Suprapubic skin (tissue), 4 donors: Measurements from ENCODE around the gene PPP1R26. TPM values are rescaled to one million over a fixed set of nuclear protein-coding genes. Genes with fewer than 3 reads are reported as not detected.
"Not testable (repeated sequence)": the region's sequence is repeated elsewhere in the genome, so short reads cannot be mapped to it uniquely, and the experiment has no call there.

ENCODE experiments used
- DNase-seq, 2 donors: peaks; one replicate each; pipeline ENCODE4 v3.0.0-alpha.2; 2019; ENCODE audit warnings: low spot score in 2 of 2
- H3K27ac ChIP-seq: fragments of 200-600 bp; sonication (generic); one replicate; pipeline ENCODE4 v1.5.1; 2019
- H3K27me3 ChIP-seq: fragments of 200-600 bp; sonication (generic); one replicate; pipeline ENCODE4 v1.5.1; 2019
- H3K36me3 ChIP-seq: fragments of 200-600 bp; sonication (generic); one replicate; pipeline ENCODE4 v1.5.1; 2019
- H3K4me1 ChIP-seq: fragments of 200-600 bp; sonication (generic); one replicate; pipeline ENCODE4 v1.5.1; 2019
- H3K4me3 ChIP-seq: fragments of 200-600 bp; sonication (generic); one replicate; pipeline ENCODE4 v1.5.1; 2019; ENCODE audit warnings: mild to moderate bottlenecking
- H3K9me3 ChIP-seq: fragments of 200-600 bp; sonication (generic); one replicate; pipeline ENCODE4 v1.5.1; 2019
- EP300 ChIP-seq: sonication (generic); formaldehyde crosslinking; IDR thresholded peaks from one replicate; pipeline ENCODE4 v1.6.1; 2017; ENCODE audit warnings: antibody characterized with exemption
- POLR2A ChIP-seq, 2 donors: fragments of 450-650 bp; IDR thresholded peaks; one replicate each; pipeline ENCODE4 v1.6.1; 2017; ENCODE audit warnings: antibody characterized with exemption in 2 of 2, mild to moderate bottlenecking in 2 of 2, moderate library complexity in 2 of 2
- POLR2AphosphoS5 ChIP-seq, 3 donors: sonication (generic); formaldehyde crosslinking; IDR thresholded peaks; one replicate each; pipeline ENCODE4 v1.6.1; 2017; ENCODE audit warnings: antibody characterized with exemption in 3 of 3
- WGBS: methylation state at CpG from one replicate; pipeline ENCODE4 v1.1.5; 2018; 5-methylcytosine and 5-hydroxymethylcytosine counted together
- total RNA-seq, 4 donors: library from RNA; depleted of rRNA; stranded (reverse); fragments of >200 nt; gene quantifications; one replicate each; pipeline ENCODE4 v1.1.0, GENCODE V29; 2016
- TF ChIP-seq, protein P1 (sequence below), 2 donors: fragments of 200-600 bp in 1 of 2; fragments of 450-650 bp in 1 of 2; sonication (generic) in 1 of 2; IDR thresholded peaks; one replicate each; pipeline ENCODE4 v1.5.1; 2016 to 2019; ENCODE audit warnings: antibody characterized with exemption in 2 of 2, mild to moderate bottlenecking in 1 of 2, moderate library complexity in 1 of 2

Gene PPP1R26
- total RNA-seq, 4 donors from 2014 or later, result 6.2 to 11.0 (median 9.0) TPM

DNA sequence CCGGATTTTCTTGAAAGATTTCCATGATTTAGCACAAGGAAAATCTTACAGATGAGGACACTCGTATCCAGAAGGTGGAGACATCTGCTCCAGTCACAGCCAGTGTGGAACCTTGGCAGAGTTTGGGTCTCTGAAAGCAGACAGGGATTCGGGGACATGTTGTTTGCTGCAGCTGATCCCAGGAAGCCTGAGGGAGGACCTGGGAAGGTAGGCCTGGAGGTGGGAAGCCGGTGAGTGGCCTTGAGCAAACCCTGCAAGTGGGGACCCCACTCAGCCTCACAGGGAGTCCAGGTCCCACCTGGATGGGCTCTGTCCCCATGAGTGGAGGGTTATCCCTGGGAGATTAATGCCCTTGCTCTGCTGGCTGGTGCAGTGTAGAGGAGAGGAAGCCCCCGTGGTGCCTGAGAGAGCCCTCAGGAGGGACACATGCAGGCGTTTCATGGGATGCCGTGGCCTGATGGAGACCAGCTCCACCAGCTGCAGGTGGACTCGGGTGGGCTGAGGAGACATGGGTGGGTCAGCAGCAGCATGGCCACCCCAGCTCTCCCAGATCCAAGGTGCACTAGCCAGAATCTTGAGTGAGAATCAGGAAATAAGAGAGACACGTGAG lies 28.7 kb downstream of the PPP1R26 start:
- Histone ChIP-seq H3K27ac (no peak overlapping the region), H3K9me3 (no peaks in the 10 kb centered on the region), H3K27me3 (no peaks in the 10 kb centered on the region), H3K4me1 (no peaks in the 10 kb centered on the region), H3K4me3 (no peak overlapping the region), H3K36me3 (peaks cover 19% of the 10 kb centered on the region)
- TF ChIP-seq POLR2A (IDR thresholded peaks at IDR 0.05) (no peak), EP300 (no peak), POLR2AphosphoS5 (IDR thresholded peaks at IDR 0.05) (no peak)
- TF ChIP-seq, protein P1, sequence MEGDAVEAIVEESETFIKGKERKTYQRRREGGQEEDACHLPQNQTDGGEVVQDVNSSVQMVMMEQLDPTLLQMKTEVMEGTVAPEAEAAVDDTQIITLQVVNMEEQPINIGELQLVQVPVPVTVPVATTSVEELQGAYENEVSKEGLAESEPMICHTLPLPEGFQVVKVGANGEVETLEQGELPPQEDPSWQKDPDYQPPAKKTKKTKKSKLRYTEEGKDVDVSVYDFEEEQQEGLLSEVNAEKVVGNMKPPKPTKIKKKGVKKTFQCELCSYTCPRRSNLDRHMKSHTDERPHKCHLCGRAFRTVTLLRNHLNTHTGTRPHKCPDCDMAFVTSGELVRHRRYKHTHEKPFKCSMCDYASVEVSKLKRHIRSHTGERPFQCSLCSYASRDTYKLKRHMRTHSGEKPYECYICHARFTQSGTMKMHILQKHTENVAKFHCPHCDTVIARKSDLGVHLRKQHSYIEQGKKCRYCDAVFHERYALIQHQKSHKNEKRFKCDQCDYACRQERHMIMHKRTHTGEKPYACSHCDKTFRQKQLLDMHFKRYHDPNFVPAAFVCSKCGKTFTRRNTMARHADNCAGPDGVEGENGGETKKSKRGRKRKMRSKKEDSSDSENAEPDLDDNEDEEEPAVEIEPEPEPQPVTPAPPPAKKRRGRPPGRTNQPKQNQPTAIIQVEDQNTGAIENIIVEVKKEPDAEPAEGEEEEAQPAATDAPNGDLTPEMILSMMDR (IDR thresholded peaks at IDR 0.05), result no peak
- DNase-seq, result peak; percentile 27 to 71
- WGBS, result 84% methylated on average over 9 of the region's 9 CpGs

- H3K4me1 ChIP-seq, result no peaks in the 10 kb centered on the region
- H3K27me3 ChIP-seq, result peaks cover under 1% of the 10 kb centered on the region
- H3K27ac ChIP-seq, result no peak overlapping the region
- DNase-seq, result no peak
- 89% methylated on average over 2 of the region's 2 CpGs for WGBS
- H3K36me3 ChIP-seq, result peaks cover 7% of the 10 kb centered on the region
- no peak overlapping the region for H3K4me3 ChIP-seq
- H3K9me3 ChIP-seq, result no peaks in the 10 kb centered on the region
- TF ChIP-seq, protein P1 (IDR thresholded peaks at IDR 0.05), result no peak
- TF ChIP-seq POLR2AphosphoS5 (IDR thresholded peaks at IDR 0.05) (no peak), POLR2A (IDR thresholded peaks at IDR 0.05) (no peak), EP300 (no peak)
These were observed 29.9 kb downstream of the PPP1R26 start for GRCh38 chr9:135509458-135509857.

DNA sequence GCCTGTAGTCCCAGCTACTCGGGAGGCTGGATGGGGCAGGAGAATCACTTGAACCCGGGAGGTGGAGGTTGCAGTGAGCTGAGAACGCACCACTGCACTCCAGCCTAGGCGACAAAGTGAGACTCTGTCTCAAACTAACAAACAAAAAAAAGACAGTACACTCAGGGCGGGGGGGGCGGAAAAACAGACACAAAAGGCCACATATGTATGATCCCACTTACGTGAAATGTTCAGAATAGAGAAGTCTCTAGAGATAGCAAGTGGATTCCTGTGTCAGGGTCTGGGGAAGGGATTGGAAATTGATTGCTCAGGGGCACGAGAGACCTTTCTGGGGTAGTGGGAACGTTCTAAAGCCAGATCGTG lies 32.6 kb downstream of the PPP1R26 start:
- Histone ChIP-seq H3K27me3 (peaks cover 10% of the 10 kb centered on the region), H3K4me1 (no peaks in the 10 kb centered on the region), H3K4me3 (no peak overlapping the region), H3K36me3 (no peaks in the 10 kb centered on the region), H3K27ac (no peak overlapping the region), H3K9me3 (no peaks in the 10 kb centered on the region)
- peak; percentile 8 to 37 for DNase-seq
- TF ChIP-seq POLR2A (IDR thresholded peaks at IDR 0.05), result no peak
- TF ChIP-seq EP300, result no peak
- TF ChIP-seq, protein P1 (IDR thresholded peaks at IDR 0.05), result no peak
- TF ChIP-seq POLR2AphosphoS5 (IDR thresholded peaks at IDR 0.05), result no peak
- 80% methylated on average over 10 of the region's 10 CpGs for WGBS

DNA sequence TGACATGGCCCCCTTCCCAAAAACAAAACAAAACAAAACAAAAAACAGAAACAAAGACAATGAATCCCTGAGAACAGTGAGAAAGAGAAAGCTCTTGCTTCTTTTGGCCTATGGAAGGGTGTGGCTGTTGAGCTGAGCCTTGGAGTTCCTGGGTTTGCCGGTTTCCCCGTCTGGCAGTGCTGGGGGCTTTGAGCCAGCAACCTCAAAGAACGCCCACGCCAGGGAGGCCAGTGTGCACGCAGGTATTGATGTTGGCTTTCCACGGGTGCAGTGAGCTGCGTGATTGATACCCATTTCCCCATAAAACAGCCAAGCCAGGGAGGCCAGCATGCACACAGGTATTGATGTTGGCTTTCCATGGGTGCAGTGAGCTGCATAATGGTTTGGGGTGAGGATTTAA lies 33.3 kb downstream of the PPP1R26 start:
- H3K4me3 ChIP-seq, result no peak overlapping the region
- no peaks in the 10 kb centered on the region for H3K9me3 ChIP-seq
- DNase-seq, result peak; percentile 50 to 61
- peaks cover 10% of the 10 kb centered on the region for H3K27me3 ChIP-seq
- H3K27ac ChIP-seq, result no peak overlapping the region
- 65% methylated on average over 7 of the region's 7 CpGs for WGBS
- TF ChIP-seq EP300 (no peak), POLR2AphosphoS5 (IDR thresholded peaks at IDR 0.05) (no peak), POLR2A (IDR thresholded peaks at IDR 0.05) (no peak)
- TF ChIP-seq, protein P1 (IDR thresholded peaks at IDR 0.05), result no peak
- H3K4me1 ChIP-seq, result no peaks in the 10 kb centered on the region
- H3K36me3 ChIP-seq, result no peaks in the 10 kb centered on the region

- H3K4me3 ChIP-seq, result no peak overlapping the region
- DNase-seq, result peak; percentile 37 to 67
- peaks cover 10% of the 10 kb centered on the region for H3K27me3 ChIP-seq
- H3K27ac ChIP-seq, result no peak overlapping the region
- no peaks in the 10 kb centered on the region for H3K9me3 ChIP-seq
- WGBS, result 55% methylated on average over 5 of the region's 19 CpGs
- TF ChIP-seq, protein P1 (IDR thresholded peaks at IDR 0.05), result no peak
- TF ChIP-seq POLR2AphosphoS5 (IDR thresholded peaks at IDR 0.05) (no peak), EP300 (no peak), POLR2A (IDR thresholded peaks at IDR 0.05) (no peak)
- H3K36me3 ChIP-seq, result no peaks in the 10 kb centered on the region
- no peaks in the 10 kb centered on the region for H3K4me1 ChIP-seq
These were observed 33.8 kb downstream of the PPP1R26 start for GRCh38 chr9:135513351-135513846.

DNA sequence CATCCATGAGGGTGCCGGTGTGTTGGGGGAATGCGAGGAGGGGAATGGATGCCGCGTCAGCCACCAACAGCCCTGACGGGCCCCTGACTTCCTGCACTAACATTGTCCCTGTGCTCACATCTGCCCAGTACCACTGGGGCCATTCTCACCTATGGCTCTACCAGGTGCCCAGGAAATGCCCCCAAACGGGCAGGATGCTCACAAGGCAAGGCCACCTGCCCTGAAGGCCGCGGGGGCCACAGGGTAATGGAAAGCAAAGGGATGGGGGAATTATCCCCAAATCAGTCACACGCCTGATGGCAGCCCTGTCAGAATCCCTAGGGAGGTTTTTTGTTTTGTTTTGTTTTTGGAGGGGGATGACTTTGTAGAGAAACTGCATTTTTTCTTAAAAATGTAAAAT lies 34.3 kb downstream of the PPP1R26 start:
- not testable (repeated sequence) for H3K27ac ChIP-seq, H3K36me3 ChIP-seq, H3K9me3 ChIP-seq, H3K4me1 ChIP-seq, DNase-seq, H3K4me3 ChIP-seq
- peaks cover 13% of the 10 kb centered on the region for H3K27me3 ChIP-seq
- WGBS, result no CpG with 5 or more reads among the region's 9 CpGs
